ENCODE measurements around the gene EID1.
"Not testable (repeated sequence)": the region's sequence is repeated elsewhere in the genome, so short reads cannot be mapped to it uniquely, and the experiment has no call there.

DNA sequence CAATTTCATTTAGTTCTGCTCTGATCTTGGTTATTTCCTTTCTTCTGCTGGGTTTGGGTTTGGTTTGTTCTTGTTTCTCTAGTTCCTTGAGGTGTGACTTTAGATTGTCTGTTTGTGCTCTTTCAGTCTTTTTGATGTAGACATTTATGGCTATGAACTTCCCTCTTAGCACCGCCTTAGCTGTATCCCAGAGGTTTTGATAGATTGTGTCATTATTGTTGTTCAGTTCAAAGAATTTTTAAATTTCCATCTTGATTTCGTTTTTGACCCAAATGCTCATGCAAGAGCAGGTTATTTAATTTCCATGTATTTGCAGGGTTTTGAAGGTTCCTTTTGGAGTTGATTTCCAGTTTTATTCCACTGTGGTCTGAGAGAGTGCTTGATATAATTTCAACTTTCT, 32.6 kb downstream of the EID1 start:
- TF ChIP-seq, protein P1, sequence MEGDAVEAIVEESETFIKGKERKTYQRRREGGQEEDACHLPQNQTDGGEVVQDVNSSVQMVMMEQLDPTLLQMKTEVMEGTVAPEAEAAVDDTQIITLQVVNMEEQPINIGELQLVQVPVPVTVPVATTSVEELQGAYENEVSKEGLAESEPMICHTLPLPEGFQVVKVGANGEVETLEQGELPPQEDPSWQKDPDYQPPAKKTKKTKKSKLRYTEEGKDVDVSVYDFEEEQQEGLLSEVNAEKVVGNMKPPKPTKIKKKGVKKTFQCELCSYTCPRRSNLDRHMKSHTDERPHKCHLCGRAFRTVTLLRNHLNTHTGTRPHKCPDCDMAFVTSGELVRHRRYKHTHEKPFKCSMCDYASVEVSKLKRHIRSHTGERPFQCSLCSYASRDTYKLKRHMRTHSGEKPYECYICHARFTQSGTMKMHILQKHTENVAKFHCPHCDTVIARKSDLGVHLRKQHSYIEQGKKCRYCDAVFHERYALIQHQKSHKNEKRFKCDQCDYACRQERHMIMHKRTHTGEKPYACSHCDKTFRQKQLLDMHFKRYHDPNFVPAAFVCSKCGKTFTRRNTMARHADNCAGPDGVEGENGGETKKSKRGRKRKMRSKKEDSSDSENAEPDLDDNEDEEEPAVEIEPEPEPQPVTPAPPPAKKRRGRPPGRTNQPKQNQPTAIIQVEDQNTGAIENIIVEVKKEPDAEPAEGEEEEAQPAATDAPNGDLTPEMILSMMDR (IDR thresholded peaks at IDR 0.05 in 4 of 5, conservative IDR thresholded peaks at IDR 0.05 in 1 of 5): not testable (repeated sequence)
- not testable (repeated sequence) for TF ChIP-seq POLR2A (IDR thresholded peaks at IDR 0.05)
